OCI-LY1 (cell line): ENCODE results near the gene KLHL8.

Experiments
- H2AFZ ChIP-seq: fragments of 200-600 bp; sonication (generic), shearing (Covaris generic); 2 replicates; pipeline ENCODE4 v1.6.0; 2014; ENCODE audit warnings: antibody characterized with exemption, mild to moderate bottlenecking, low read length
- H3F3A ChIP-seq: fragments of 200-600 bp; sonication (generic), shearing (Covaris generic); 2 replicates; pipeline ENCODE4 v1.6.0; 2014; ENCODE audit warnings: mild to moderate bottlenecking, antibody characterized with exemption, low read length, moderate library complexity; ENCODE audit not compliant: insufficient read depth
- H3K27ac ChIP-seq: fragments of 200-600 bp; sonication (generic); 2 replicates; pipeline ENCODE4 v1.5.1; 2014; ENCODE audit warnings: low read length, mixed run types, mild to moderate bottlenecking, low read depth; ENCODE audit not compliant: poor library complexity, severe bottlenecking
- H3K27me3 ChIP-seq: fragments of 200-600 bp; sonication (generic); 2 replicates; pipeline ENCODE4 v1.6.0; 2014; ENCODE audit warnings: antibody characterized with exemption, mild to moderate bottlenecking, low read length, moderate library complexity; ENCODE audit not compliant: insufficient read depth
- H3K36me3 ChIP-seq: fragments of 200-600 bp; sonication (generic); 2 replicates; pipeline ENCODE4 v1.6.1; 2014; ENCODE audit warnings: mild to moderate bottlenecking, antibody characterized with exemption, low read length, moderate library complexity, mixed read lengths; ENCODE audit not compliant: insufficient read depth
- H3K4me1 ChIP-seq: fragments of 200-600 bp; sonication (generic); 2 replicates; pipeline ENCODE4 v1.5.1; 2014; ENCODE audit warnings: mild to moderate bottlenecking, low read length, moderate library complexity; ENCODE audit not compliant: insufficient read depth, severe bottlenecking
- H3K4me2 ChIP-seq: fragments of 200-600 bp; sonication (generic), shearing (Covaris generic); 2 replicates; pipeline ENCODE4 v1.6.1; 2014; ENCODE audit warnings: low read length
- H3K4me3 ChIP-seq: fragments of 200-600 bp; sonication (generic); 2 replicates; pipeline ENCODE4 v1.5.1; 2014; ENCODE audit warnings: low read length, low read depth, mild to moderate bottlenecking, mixed read lengths; ENCODE audit not compliant: poor library complexity, severe bottlenecking
- H3K79me2 ChIP-seq: fragments of 200-600 bp; shearing (Covaris generic); 2 replicates; pipeline ENCODE4 v1.6.1; 2016; ENCODE audit warnings: mixed run types, low read length, mixed read lengths; ENCODE audit not compliant: insufficient read depth
- H3K9ac ChIP-seq: fragments of 200-600 bp; sonication (generic), shearing (Covaris generic); 2 replicates; pipeline ENCODE4 v1.6.1; 2014; ENCODE audit warnings: mild to moderate bottlenecking, low read length, mixed read lengths
- H3K9me2 ChIP-seq: fragments of 200-600 bp; sonication (generic), shearing (Covaris generic); 2 replicates; pipeline ENCODE4 v1.6.1; 2014; ENCODE audit warnings: low read depth, mild to moderate bottlenecking, low read length, mixed read lengths
- H3K9me3 ChIP-seq: fragments of 200-600 bp; shearing (Covaris generic); 2 replicates; pipeline ENCODE4 v1.6.1; 2014; ENCODE audit warnings: low read length, mixed read lengths
- H4K20me1 ChIP-seq: fragments of 200-600 bp; sonication (generic), shearing (Covaris generic); 2 replicates; pipeline ENCODE4 v1.6.0; 2016; ENCODE audit warnings: mild to moderate bottlenecking, low read length; ENCODE audit not compliant: insufficient read depth
- CTCF ChIP-seq: fragments of 200-600 bp; sonication (generic), shearing (Covaris generic); IDR thresholded peaks from 2 replicates; pipeline ENCODE4 v1.5.1; 2017; ENCODE audit warnings: mild to moderate bottlenecking, antibody characterized with exemption, low read length, moderate library complexity, mixed read lengths
- EZH2 ChIP-seq: fragments of 200-600 bp; sonication (generic), shearing (Covaris generic); IDR thresholded peaks from 2 replicates; pipeline ENCODE4 v1.8.0; 2017; ENCODE audit warnings: borderline replicate concordance, mixed run types, mild to moderate bottlenecking, antibody characterized with exemption, low read length, moderate library complexity, mixed read lengths

The KLHL8 gene

GRCh38 chr4:87114245-87115062, 106.0 kb downstream of the KLHL8 start:
- no peaks in the 10 kb centered on the region for H3K9me3 ChIP-seq
- H2AFZ ChIP-seq: no peak overlapping the region
- no peak overlapping the region for H3K27ac ChIP-seq
- no peak overlapping the region for H3K4me3 ChIP-seq
- H3K27me3 ChIP-seq: no peaks in the 10 kb centered on the region
- no peak overlapping the region for H3K9ac ChIP-seq
- TF ChIP-seq EZH2 (no peak), CTCF (no peak)
- H3K9me2 ChIP-seq: no peaks in the 10 kb centered on the region
- peaks cover 13% of the 10 kb centered on the region for H3K36me3 ChIP-seq
- no peaks in the 10 kb centered on the region for H3K79me2 ChIP-seq
- no peaks in the 10 kb centered on the region for H3F3A ChIP-seq
- no peaks in the 10 kb centered on the region for H3K4me1 ChIP-seq
- H4K20me1 ChIP-seq: no peaks in the 10 kb centered on the region
- H3K4me2 ChIP-seq: no peak overlapping the region

GRCh38 chr4:87112063-87112462, 108.4 kb downstream of the KLHL8 start:
- H3K4me1 ChIP-seq: no peaks in the 10 kb centered on the region
- no peaks in the 10 kb centered on the region for H3F3A ChIP-seq
- H3K9me3 ChIP-seq: no peaks in the 10 kb centered on the region
- no peak overlapping the region for H3K4me2 ChIP-seq
- no peaks in the 10 kb centered on the region for H4K20me1 ChIP-seq
- H3K9me2 ChIP-seq: no peaks in the 10 kb centered on the region
- no peaks in the 10 kb centered on the region for H3K27me3 ChIP-seq
- peaks cover 9% of the 10 kb centered on the region; the same call in 1 of the 2 replicates for H3K36me3 ChIP-seq
- TF ChIP-seq EZH2 (no peak), CTCF (no peak)
- no peak overlapping the region for H3K4me3 ChIP-seq
- no peak overlapping the region for H3K27ac ChIP-seq
- H3K79me2 ChIP-seq: no peaks in the 10 kb centered on the region
- H2AFZ ChIP-seq: no peak overlapping the region
- no peak overlapping the region for H3K9ac ChIP-seq
